ENCODE measurements around the gene DNM1.
A peak's percentile ranks its signal among the peaks of the same experiment; 100 is the strongest.
"Not testable (repeated sequence)": the region's sequence is repeated elsewhere in the genome, so short reads cannot be mapped to it uniquely, and the experiment has no call there.

- TF ChIP-seq CTCF (conservative IDR thresholded peaks at IDR 0.05; ENCODE audit: low read length), result peak; percentile 45
- TF ChIP-seq EZH2phosphoT487 (IDR thresholded peaks at IDR 0.05; ENCODE audit: borderline replicate concordance, low read depth, low read length), result not testable (repeated sequence)
Measured at GRCh38 chr9:128181480-128181879, 21.7 kb upstream of the DNM1 start.
